Caki2 (cell line): ENCODE measurements around the gene STRIP2. TPM values are rescaled to one million over a fixed set of nuclear protein-coding genes. Genes with fewer than 3 reads are reported as not detected.
"Not testable (repeated sequence)": the region's sequence is repeated elsewhere in the genome, so short reads cannot be mapped to it uniquely, and the experiment has no call there.

Source experiments
- DNase-seq: peaks from one replicate; pipeline ENCODE4 v3.0.0-alpha.2; 2015; ENCODE audit warnings: low read depth
- in situ Hi-C: cut with HindIII; loops from 2 replicates; pipeline ENCODE4 v1.10.0; 2016; ENCODE audit warnings: low sequenced_read_pairs, low pct_unique_long_range_greater_than_20kb, mixed read lengths
- total RNA-seq: library from RNA; depleted of rRNA; stranded (reverse); fragments of >200 nt; shearing (Covaris generic); gene quantifications from 2 replicates; pipeline ENCODE4 v1.2.3, GENCODE V29; 2014; ENCODE audit warnings: low replicate concordance

STRIP2 gene
- total RNA-seq, 1 experiment from 2014 or later, result 1.9 TPM

DNA sequence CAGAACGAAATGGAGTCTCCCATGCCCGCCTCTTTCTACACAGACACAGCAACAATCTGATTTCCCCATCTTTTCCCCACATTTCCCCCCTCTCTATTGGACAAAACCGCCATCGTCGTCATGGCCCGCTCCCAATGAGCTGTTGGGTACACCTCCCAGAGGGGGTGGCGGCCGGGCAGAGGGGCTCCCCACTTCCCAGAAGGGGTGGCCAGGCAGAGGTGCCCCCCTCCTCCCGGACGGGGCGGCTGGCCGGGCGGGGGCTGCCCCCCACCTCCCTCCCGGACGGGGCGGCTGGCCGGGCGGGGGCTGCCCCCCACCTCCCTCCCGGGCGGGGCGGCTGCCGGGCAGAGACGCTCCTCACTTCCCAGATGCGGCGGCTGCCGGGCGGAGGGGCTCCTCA lies 41.7 kb downstream of the STRIP2 start:
- in situ Hi-C loops, result not testable (repeated sequence)

DNA sequence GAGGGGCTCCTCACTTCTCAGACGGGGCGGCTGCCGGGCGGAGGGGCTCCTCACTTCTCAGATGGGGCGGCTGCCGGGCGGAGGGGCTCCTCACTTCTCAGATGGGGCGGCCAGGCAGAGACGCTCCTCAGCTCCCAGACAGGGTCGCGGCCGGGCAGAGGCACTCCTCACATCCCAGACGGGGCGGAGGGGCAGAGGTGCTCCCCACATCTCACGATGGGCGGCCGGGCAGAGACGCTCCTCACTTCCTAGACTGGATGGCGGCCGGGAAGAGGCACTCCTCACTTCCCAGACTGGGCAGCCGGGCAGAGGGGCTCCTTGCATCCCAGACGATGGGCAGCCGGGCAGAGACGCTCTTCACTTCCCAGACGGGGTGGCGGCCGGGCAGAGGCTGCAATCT lies 42.2 kb downstream of the STRIP2 start:
- DNase-seq, in situ Hi-C loops: not testable (repeated sequence)

More for the DNA sequence above, 41.7 kb downstream of the STRIP2 start:
- DNase-seq, result not testable (repeated sequence)

DNA sequence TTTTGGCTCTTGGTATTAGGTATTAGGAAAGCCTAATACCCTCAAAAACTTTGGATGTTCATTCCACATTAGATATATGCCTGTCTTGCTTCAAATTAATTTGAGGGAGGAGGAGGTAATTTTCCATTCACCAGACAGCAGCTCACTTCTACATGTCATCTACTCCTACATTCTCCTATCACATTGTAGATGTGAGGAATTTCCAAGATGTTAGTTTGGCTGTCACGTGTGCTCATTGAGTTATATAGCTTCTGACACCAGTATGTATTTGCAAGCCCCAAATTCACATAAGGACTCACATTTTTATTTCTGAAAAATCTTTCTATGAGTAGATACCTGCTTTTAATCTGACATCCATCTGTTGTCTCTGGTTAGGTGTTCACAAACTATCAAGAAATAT lies 45.6 kb downstream of the STRIP2 start:
- in situ Hi-C loops, result loop anchor here (10.0 kb wide), 1 partner anchor 275 kb away; no protein-coding TSS in a partner anchor
- no peak for DNase-seq

DNA sequence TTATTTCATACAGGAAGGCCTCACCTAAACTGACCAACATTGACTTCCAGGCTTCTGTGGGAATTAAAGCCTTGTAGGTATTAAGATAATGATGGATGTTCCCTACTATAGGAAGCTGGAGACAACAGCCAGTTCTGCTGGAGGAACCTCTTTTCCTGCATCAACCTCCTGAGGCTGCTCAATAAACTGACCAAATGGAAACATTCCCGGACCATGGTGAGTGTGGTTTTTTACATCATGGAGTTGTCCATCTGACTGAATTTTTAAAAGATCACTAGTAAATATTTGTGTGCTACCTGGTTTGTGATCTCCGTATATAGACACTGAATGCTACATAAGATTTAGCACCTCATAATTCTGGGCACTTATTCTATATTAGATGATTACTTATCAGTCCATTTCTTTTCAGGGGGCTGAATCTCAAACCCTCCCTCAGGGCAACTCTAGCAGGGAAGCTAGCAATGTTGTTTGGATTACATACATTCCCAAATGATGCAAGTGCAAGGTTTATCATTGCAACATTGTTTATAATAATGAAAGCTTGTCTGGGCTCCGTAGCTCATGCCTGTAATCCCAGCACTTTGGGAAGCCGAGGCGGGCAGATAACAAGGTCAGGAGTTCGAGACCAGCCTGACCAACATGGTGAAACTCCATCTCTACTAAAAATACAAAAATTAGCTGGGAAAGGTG lies 46.6 kb downstream of the STRIP2 start:
- DNase-seq, result no peak
- in situ Hi-C loops, result loop anchor here (10.0 kb wide), 1 partner anchor 274 kb away; no protein-coding TSS in a partner anchor

DNA sequence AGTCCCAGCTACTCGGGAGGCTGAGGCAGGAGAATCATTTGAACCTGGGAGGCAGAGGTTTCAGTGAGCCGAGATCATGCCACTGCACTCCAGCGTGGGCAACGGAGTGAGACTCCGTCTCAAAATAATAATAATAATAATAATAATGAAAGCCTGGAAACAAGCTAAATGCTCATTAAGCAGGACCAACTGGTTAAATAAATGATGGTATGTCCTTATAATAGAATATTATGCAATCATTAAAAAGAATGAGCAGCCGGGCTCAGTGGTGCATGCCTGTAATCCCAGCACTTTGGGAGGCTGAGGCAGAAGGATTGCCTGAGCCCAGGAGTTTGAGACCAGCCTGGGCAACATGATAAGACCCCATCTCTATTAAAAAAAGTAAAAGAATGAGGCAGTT lies 47.1 kb downstream of the STRIP2 start:
- in situ Hi-C loops, result loop anchor here (10.0 kb wide), 1 partner anchor 273 kb away; no protein-coding TSS in a partner anchor
- not testable (repeated sequence) for DNase-seq

DNA sequence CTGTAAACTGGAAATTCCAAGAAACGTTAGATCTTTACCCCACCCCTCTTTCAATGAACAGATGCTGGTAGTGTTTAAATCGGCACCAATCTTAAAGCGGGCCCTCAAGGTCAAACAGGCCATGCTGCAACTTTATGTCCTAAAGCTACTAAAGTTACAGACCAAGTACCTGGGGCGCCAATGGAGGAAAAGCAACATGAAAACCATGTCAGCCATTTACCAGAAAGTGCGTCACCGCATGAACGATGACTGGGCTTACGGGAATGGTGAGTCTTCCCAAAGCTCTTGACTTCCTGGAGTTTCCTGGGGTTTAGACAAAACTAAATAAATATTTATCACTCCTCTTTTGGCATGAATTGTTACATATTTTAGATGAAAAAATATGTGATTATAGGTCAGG lies 48.5 kb downstream of the STRIP2 start:
- no peak for DNase-seq
- in situ Hi-C loops, result loop anchor here (10.0 kb wide), 1 partner anchor 272 kb away; no protein-coding TSS in a partner anchor

DNA sequence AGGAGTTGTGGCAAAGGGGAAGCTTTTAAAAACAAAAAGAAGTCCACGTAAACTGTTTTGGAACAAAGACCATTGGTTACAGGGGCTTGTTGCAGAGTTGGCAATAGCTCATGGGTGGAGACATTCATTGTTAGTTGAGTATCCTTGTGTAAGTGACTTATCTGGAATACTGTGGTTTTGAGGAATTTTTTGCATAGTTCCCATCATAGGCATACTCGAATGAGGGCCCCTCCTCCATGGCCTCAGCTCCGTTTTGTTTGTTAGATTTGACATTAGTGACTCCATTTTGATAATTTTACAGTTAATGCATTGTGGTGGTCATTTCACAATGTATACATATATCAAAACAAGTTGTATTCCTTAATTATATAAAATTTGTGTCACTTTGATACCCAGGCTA lies 55.3 kb downstream of the STRIP2 start:
- no peak for DNase-seq
- in situ Hi-C loops, result loop anchor here (10.0 kb wide), 1 partner anchor 265 kb away; no protein-coding TSS in a partner anchor

GRCh38 chr7:129492391-129492790 lies 58.2 kb downstream of the STRIP2 start:
- DNase-seq, result no peak

GRCh38 chr7:129493555-129493954 lies 59.3 kb downstream of the STRIP2 start:
- no peak for DNase-seq
- in situ Hi-C loops, result no loop called here

More at GRCh38 chr7:129492391-129492790, 58.2 kb downstream of the STRIP2 start:
- in situ Hi-C loops, result no loop called here

- in situ Hi-C loops, result no loop called here
- DNase-seq, result peak; percentile 30
These were observed 59.8 kb downstream of the STRIP2 start for GRCh38 chr7:129494041-129494440.

DNA sequence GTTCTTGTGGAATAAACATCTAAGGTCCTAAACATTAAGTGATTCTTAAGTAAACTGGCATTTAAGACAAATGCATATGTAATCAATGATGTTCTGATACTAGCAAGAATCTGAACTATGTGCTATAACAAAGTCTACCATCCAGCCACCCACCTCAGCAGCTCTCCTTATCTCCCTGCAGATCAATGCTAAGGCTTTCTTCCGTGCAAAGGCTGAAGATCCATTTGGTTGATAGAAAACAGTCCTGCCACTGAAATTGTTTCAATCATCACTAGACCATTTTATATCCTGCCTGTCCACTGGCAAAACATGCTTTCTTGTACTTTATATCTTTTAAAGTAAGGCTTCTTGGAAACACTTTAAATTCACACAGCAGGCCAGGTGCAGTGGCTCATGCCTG lies 61.8 kb downstream of the STRIP2 start:
- DNase-seq, result no peak
- in situ Hi-C loops, result no loop called here

DNA sequence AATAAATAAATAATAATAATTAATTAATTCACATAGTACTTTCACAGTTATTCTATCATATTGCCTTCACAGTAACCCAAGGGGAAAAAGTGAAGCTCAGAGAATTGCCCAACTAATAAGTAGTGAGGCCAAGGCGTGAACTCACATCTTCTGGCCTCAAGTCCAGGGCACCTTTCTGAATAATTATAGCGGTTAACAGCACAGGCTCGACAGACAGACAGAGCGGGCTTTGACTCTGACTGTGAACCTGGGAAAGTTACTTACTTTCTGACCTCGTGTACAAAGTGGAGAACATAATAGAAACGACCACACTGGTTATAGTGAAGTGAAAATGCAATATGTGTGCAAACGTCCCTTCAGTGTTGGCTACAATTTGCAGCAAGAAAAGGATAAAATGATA lies 62.4 kb downstream of the STRIP2 start:
- DNase-seq, result no peak
- in situ Hi-C loops, result no loop called here

- in situ Hi-C loops, result no loop called here
- no peak for DNase-seq
These were observed 62.9 kb downstream of the STRIP2 start for GRCh38 chr7:129497156-129497555.

DNA sequence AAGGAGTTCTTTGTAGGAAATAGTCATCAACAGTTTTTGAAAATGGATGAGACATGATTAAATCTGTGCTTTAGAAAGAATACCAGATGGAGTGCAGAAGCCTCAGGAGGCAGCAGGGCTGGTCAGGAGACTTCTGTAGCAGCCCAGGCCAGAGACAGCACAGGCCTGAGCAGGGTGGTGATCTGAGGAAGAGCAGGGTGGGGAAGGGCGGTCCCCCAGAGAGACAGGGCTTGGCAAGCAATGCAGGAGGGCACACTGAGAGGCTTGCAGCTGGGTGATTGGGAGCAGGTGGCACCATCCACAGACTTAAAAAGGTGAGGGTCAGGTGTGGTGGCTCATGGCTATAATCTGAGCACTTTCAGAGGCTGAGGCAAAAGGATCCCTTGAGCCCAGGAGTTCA lies 63.8 kb downstream of the STRIP2 start:
- no peak for DNase-seq
- in situ Hi-C loops, result no loop called here

DNA sequence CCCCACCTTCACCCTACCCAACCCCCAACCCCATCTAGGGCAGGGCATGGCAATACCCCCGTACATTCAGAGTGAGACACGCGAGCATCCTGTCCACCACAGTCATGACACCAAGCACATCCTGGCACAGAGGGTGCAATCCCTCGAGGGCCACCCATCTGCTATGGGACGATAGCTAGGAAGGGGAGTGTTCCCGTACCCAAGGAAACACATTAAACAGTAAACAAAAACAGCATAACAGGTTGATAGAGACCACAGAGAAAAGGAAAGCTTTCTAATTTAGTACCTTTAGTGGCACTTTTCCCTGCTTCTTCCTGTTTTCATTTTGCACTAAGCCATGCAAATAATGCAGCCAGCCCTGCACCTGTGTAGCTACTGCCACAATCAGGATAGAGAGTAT lies 65.8 kb downstream of the STRIP2 start:
- no peak for DNase-seq
- in situ Hi-C loops, result no loop called here

GRCh38 chr7:129501760-129502707 lies 67.8 kb downstream of the STRIP2 start, which contains the start of gene SMKR1:
TSS of gene SMKR1 (plus strand) at chr7:129502531. CDS start at chr7:129502825, 294 bp downstream.
- in situ Hi-C loops, result no loop called here

DNA sequence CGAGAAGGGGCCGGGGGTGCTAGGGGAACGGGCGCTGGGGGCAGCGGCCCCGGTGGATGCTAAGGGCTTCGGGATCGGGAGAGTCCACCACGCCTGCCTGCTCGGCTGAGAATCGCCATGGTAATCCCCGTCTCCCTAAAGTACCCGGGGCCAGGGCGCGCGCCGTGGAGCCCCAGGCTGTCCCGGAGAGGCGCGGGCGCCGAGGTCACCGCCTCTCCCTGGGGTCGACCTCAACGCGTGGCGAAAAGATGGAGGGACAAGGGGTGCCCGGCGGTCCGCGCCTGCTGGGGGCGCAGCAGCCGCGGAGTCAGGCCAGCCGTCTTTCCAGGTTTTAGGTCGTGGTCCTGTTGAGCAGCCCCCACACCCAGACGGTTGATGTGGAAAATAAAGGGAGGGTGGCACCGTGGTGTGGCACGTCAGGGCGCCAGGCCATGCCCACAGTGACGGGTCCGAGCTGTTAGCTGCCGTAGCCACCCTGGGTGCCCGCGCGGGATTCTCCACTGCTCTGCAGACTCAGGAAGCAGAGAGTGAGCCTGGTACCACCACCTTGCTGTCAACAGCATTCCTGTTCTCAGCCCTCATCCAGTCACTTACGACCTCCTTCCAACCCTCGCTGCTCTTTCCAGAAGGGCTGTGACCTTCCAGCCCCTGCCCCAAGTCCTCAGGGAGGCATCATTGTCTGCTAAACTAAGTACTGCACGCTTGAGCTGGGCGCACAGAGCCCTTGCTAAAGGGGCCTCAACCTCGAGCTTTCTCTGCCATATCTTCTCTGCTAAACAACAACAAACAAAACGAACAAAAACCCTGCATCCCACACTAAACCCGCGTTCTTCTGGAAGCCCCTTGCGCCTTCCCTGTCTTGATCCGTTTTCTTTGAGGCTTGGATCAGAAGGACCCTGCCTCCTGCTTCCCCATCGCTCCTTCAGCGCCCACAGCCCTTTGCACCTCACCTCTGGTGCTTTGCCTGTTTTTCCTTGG lies 68.8 kb downstream of the STRIP2 start:
- DNase-seq, result no peak
- in situ Hi-C loops, result no loop called here

More at GRCh38 chr7:129501760-129502707, 67.8 kb downstream of the STRIP2 start, which contains the start of gene SMKR1:
- DNase-seq, result peak; percentile 72

GRCh38 chr7:129503725-129504124 lies 69.5 kb downstream of the STRIP2 start:
- no peak for DNase-seq
- in situ Hi-C loops, result no loop called here
